Neural progenitor cell (in vitro differentiated cells): ENCODE results near the gene HRH4. TPM values are rescaled to one million over a fixed set of nuclear protein-coding genes. Genes with fewer than 3 reads are reported as not detected.

Experiments
- DNase-seq: peaks from one replicate; pipeline ENCODE4 v3.0.0-alpha.2; 2016; ENCODE audit warnings: low spot score
- H2AFZ ChIP-seq: fragments of 200-600 bp; sonication (generic); replicated peaks from 2 replicates; pipeline ENCODE4 v1.6.1; 2016; ENCODE audit warnings: antibody characterized with exemption
- H3F3A ChIP-seq: fragments of 200-600 bp; sonication (generic); 2 replicates; pipeline ENCODE4 v1.6.1; 2016; ENCODE audit warnings: antibody characterized with exemption, low read depth
- H3K27ac ChIP-seq: fragments of 200-600 bp; sonication (generic); 2 replicates; pipeline ENCODE4 v1.5.1; 2016; ENCODE audit warnings: mild to moderate bottlenecking
- H3K27me3 ChIP-seq: fragments of 200-600 bp; sonication (generic); 2 replicates; pipeline ENCODE4 v1.6.1; 2016; ENCODE audit warnings: mild to moderate bottlenecking, moderate library complexity
- H3K36me3 ChIP-seq: fragments of 200-600 bp; sonication (generic); 2 replicates; pipeline ENCODE4 v1.5.1; 2016
- H3K4me1 ChIP-seq: fragments of 200-600 bp; sonication (generic); 2 replicates; pipeline ENCODE4 v1.6.1; 2016; ENCODE audit warnings: mixed run types
- H3K4me2 ChIP-seq: fragments of 200-600 bp; sonication (generic); 2 replicates; pipeline ENCODE4 v1.6.1; 2016
- H3K4me3 ChIP-seq: fragments of 200-600 bp; sonication (generic); 2 replicates; pipeline ENCODE4 v1.5.1; 2016
- H3K79me2 ChIP-seq: fragments of 200-600 bp; sonication (generic); 2 replicates; pipeline ENCODE4 v1.6.1; 2016; ENCODE audit warnings: low read depth
- H3K9ac ChIP-seq: fragments of 200-600 bp; sonication (generic); 2 replicates; pipeline ENCODE4 v1.6.1; 2016
- H3K9me3 ChIP-seq: fragments of 200-600 bp; sonication (generic); 2 replicates; pipeline ENCODE4 v1.5.1; 2016; ENCODE audit warnings: low read depth
- H4K20me1 ChIP-seq: fragments of 200-600 bp; sonication (generic); 2 replicates; pipeline ENCODE4 v1.6.1; 2016; ENCODE audit warnings: low read depth
- H3K27ac Mint-ChIP-seq: 3 replicates; pipeline ENCODE4 v1.8.0; 2021; ENCODE audit warnings: mixed read lengths
- H3K27me3 Mint-ChIP-seq: 2 replicates; pipeline ENCODE4 v1.8.0; 2022; ENCODE audit warnings: low read depth, mild to moderate bottlenecking, inconsistent platforms, moderate library complexity, mixed read lengths; ENCODE audit not compliant: insufficient read depth
- H3K36me3 Mint-ChIP-seq: 3 replicates; pipeline ENCODE4 v1.8.0; 2021; ENCODE audit warnings: mixed read lengths
- H3K4me1 Mint-ChIP-seq: 3 replicates; pipeline ENCODE4 v1.8.0; 2021; ENCODE audit warnings: mixed read lengths
- H3K4me3 Mint-ChIP-seq: 3 replicates; pipeline ENCODE4 v1.8.0; 2021; ENCODE audit warnings: mild to moderate bottlenecking, moderate library complexity, mixed read lengths
- H3K9me3 Mint-ChIP-seq: 3 replicates; pipeline ENCODE4 v1.8.0; 2020; ENCODE audit warnings: mixed read lengths
- CTCF ChIP-seq: fragments of 200-600 bp; sonication (generic); IDR thresholded peaks from 2 replicates; pipeline ENCODE4 v1.5.1; 2017; ENCODE audit warnings: antibody characterized with exemption, mild to moderate bottlenecking
- EZH2 ChIP-seq: fragments of 200-600 bp; sonication (generic); IDR thresholded peaks from 2 replicates; pipeline ENCODE4 v1.6.1; 2017; ENCODE audit warnings: antibody characterized with exemption, mild to moderate bottlenecking, moderate library complexity
- EZH2phosphoT487 ChIP-seq: fragments of 200-600 bp; sonication (generic); IDR thresholded peaks from 2 replicates; pipeline ENCODE4 v1.6.1; 2017; ENCODE audit warnings: antibody characterized with exemption
- total RNA-seq: library from RNA; depleted of rRNA; stranded (reverse); fragments of >200 nt; gene quantifications from 2 replicates; pipeline ENCODE4 v1.2.3, GENCODE V29; 2015; ENCODE audit warnings: low replicate concordance

Gene HRH4
- total RNA-seq, 1 donor from 2014 or later = 0.13 TPM

GRCh38 chr18:24436939-24437338, 23.5 kb upstream of the HRH4 start:
- no peak for TF ChIP-seq EZH2phosphoT487
- TF ChIP-seq EZH2 = no peak
- no peak for TF ChIP-seq CTCF
- Histone ChIP-seq H4K20me1 (no peaks in the 10 kb centered on the region), H3K4me1 (no peaks in the 10 kb centered on the region), H3K4me2 (no peak overlapping the region), H3F3A (no peaks in the 10 kb centered on the region), H2AFZ (no peak overlapping the region), H3K79me2 (no peaks in the 10 kb centered on the region), H3K27me3 (no peaks in the 10 kb centered on the region), H3K27ac (no peak overlapping the region), H3K9ac (no peak overlapping the region), H3K9me3 (no peaks in the 10 kb centered on the region), H3K4me3 (no peak overlapping the region), H3K36me3 (peaks cover 38% of the 10 kb centered on the region)
- no peaks in the 10 kb centered on the region for H3K9me3 Mint-ChIP-seq
- no peak overlapping the region for H3K27ac Mint-ChIP-seq
- peaks cover 2% of the 10 kb centered on the region for H3K27me3 Mint-ChIP-seq
- H3K4me1 Mint-ChIP-seq = no peaks in the 10 kb centered on the region
- H3K4me3 Mint-ChIP-seq = no peak overlapping the region
- no peak for DNase-seq
- peaks cover 39% of the 10 kb centered on the region for H3K36me3 Mint-ChIP-seq

- no peaks in the 10 kb centered on the region for H3K9me3 ChIP-seq
- no peaks in the 10 kb centered on the region for H3K79me2 ChIP-seq
- no peak overlapping the region for H3K9ac ChIP-seq
- H3F3A ChIP-seq = no peaks in the 10 kb centered on the region
- TF ChIP-seq EZH2 (no peak), CTCF (no peak), EZH2phosphoT487 (no peak)
- no peak overlapping the region for H3K4me3 Mint-ChIP-seq
- no peaks in the 10 kb centered on the region for H3K4me1 Mint-ChIP-seq
- peaks cover 41% of the 10 kb centered on the region for H3K36me3 ChIP-seq
- no peak overlapping the region for H3K4me3 ChIP-seq
- no peaks in the 10 kb centered on the region for H3K27me3 Mint-ChIP-seq
- no peak for DNase-seq
- H3K4me2 ChIP-seq = no peak overlapping the region
- no peak overlapping the region for H3K27ac ChIP-seq
- no peaks in the 10 kb centered on the region for H4K20me1 ChIP-seq
- no peaks in the 10 kb centered on the region for H3K4me1 ChIP-seq
- H3K27ac Mint-ChIP-seq = no peak overlapping the region
- H2AFZ ChIP-seq = no peak overlapping the region
- H3K9me3 Mint-ChIP-seq = no peaks in the 10 kb centered on the region
- H3K36me3 Mint-ChIP-seq = peaks cover 25% of the 10 kb centered on the region
- H3K27me3 ChIP-seq = no peaks in the 10 kb centered on the region
These were observed 16.6 kb upstream of the HRH4 start for GRCh38 chr18:24443870-24444269.

GRCh38 chr18:24446453-24446852, 14.0 kb upstream of the HRH4 start:
- TF ChIP-seq EZH2phosphoT487 = no peak
- no peak for TF ChIP-seq EZH2
- no peak for TF ChIP-seq CTCF
- no peaks in the 10 kb centered on the region for H3K9me3 ChIP-seq
- H2AFZ ChIP-seq = no peak overlapping the region
- H3K27me3 ChIP-seq = no peaks in the 10 kb centered on the region
- H3K79me2 ChIP-seq = no peaks in the 10 kb centered on the region
- no peaks in the 10 kb centered on the region for H4K20me1 ChIP-seq
- DNase-seq = no peak
- H3F3A ChIP-seq = peaks cover 4% of the 10 kb centered on the region
- Mint-ChIP-seq H3K27ac (no peak overlapping the region), H3K4me1 (no peaks in the 10 kb centered on the region), H3K9me3 (no peaks in the 10 kb centered on the region), H3K36me3 (peaks cover 27% of the 10 kb centered on the region), H3K4me3 (no peak overlapping the region), H3K27me3 (no peaks in the 10 kb centered on the region)
- H3K9ac ChIP-seq = no peak overlapping the region
- H3K27ac ChIP-seq = no peak overlapping the region
- peaks cover 42% of the 10 kb centered on the region for H3K36me3 ChIP-seq
- no peak overlapping the region for H3K4me3 ChIP-seq
- H3K4me1 ChIP-seq = no peaks in the 10 kb centered on the region
- H3K4me2 ChIP-seq = no peak overlapping the region
